GM23248 (cell line): ENCODE data around the gene FAM222B. TPM values are rescaled to one million over a fixed set of nuclear protein-coding genes. Genes with fewer than 3 reads are reported as not detected.

Experiments used
- DNase-seq: peaks from one replicate; pipeline ENCODE4 v3.0.0-alpha.2; 2015
- H2AFZ ChIP-seq: fragments of 200-600 bp; sonication (generic); 2 replicates; pipeline ENCODE4 v1.6.1; 2016; ENCODE audit warnings: antibody characterized with exemption
- H3F3A ChIP-seq: fragments of 200-600 bp; sonication (generic); 2 replicates; pipeline ENCODE4 v1.6.1; 2016; ENCODE audit warnings: mild to moderate bottlenecking, antibody characterized with exemption, mixed run types; ENCODE audit not compliant: insufficient read depth
- H3K27ac ChIP-seq: fragments of 200-600 bp; sonication (generic); 2 replicates; pipeline ENCODE4 v1.5.1; 2016; ENCODE audit warnings: mild to moderate bottlenecking
- H3K27me3 ChIP-seq: fragments of 200-600 bp; sonication (generic); replicated peaks from 2 replicates; pipeline ENCODE4 v1.6.1; 2016; ENCODE audit warnings: mild to moderate bottlenecking; ENCODE audit not compliant: insufficient read depth
- H3K36me3 ChIP-seq: fragments of 200-600 bp; sonication (generic); 2 replicates; pipeline ENCODE4 v1.6.1; 2016; ENCODE audit warnings: low read depth, mild to moderate bottlenecking
- H3K4me1 ChIP-seq: fragments of 200-600 bp; sonication (generic); 2 replicates; pipeline ENCODE4 v1.6.1; 2016; ENCODE audit warnings: mild to moderate bottlenecking; ENCODE audit not compliant: insufficient read depth
- H3K4me2 ChIP-seq: fragments of 200-600 bp; sonication (generic); one replicate; pipeline ENCODE4 v1.6.1; 2016; ENCODE audit warnings: mild to moderate bottlenecking; ENCODE audit not compliant: unreplicated experiment
- H3K4me3 ChIP-seq: fragments of 200-600 bp; sonication (generic); 2 replicates; pipeline ENCODE4 v1.5.1; 2016; ENCODE audit warnings: mild to moderate bottlenecking
- H3K79me2 ChIP-seq: fragments of 200-600 bp; sonication (generic); 2 replicates; pipeline ENCODE4 v1.6.1; 2016; ENCODE audit warnings: mild to moderate bottlenecking; ENCODE audit not compliant: insufficient read depth
- H3K9ac ChIP-seq: fragments of 200-600 bp; sonication (generic); 2 replicates; pipeline ENCODE4 v1.6.1; 2016; ENCODE audit warnings: mild to moderate bottlenecking
- H3K9me2 ChIP-seq: fragments of 200-600 bp; sonication (generic); 2 replicates; pipeline ENCODE4 v1.6.1; 2016; ENCODE audit warnings: mixed run types, mild to moderate bottlenecking, moderate library complexity; ENCODE audit not compliant: insufficient read depth
- H3K9me3 ChIP-seq: fragments of 200-600 bp; sonication (generic); one replicate; pipeline ENCODE4 v1.6.1; 2017; ENCODE audit warnings: low read depth
- H4K20me1 ChIP-seq: fragments of 200-600 bp; sonication (generic); 2 replicates; pipeline ENCODE4 v1.6.0; 2016; ENCODE audit not compliant: insufficient read depth
- EZH2 ChIP-seq: fragments of 200-600 bp; sonication (generic); IDR thresholded peaks from 2 replicates; pipeline ENCODE4 v1.6.1; 2018; ENCODE audit warnings: antibody characterized with exemption, mild to moderate bottlenecking; ENCODE audit not compliant: insufficient read depth, poor library complexity, severe bottlenecking
- EZH2phosphoT487 ChIP-seq: fragments of 200-600 bp; sonication (generic); IDR thresholded peaks from 2 replicates; pipeline ENCODE4 v1.6.1; 2018; ENCODE audit warnings: antibody characterized with exemption, moderate library complexity, mild to moderate bottlenecking, low read depth; ENCODE audit not compliant: insufficient read depth
- WGBS, 2 experiments: methylation state at CpG; one replicate each; pipeline ENCODE4 v1.1.6; 2015 to 2017; ENCODE audit warnings: low lambda C conversion rate in 2 of 2, low coverage in 1 of 2; ENCODE audit errors: missing lambda C conversion rate in 2 of 2; 5-methylcytosine and 5-hydroxymethylcytosine counted together
- in situ Hi-C: fragments of 300-500 bp; cut with MboI; formaldehyde crosslinking; loops from 2 replicates; pipeline ENCODE4 v1.15.0; 2020
- polyA plus RNA-seq: library from polyadenylated mRNA; unstranded; fragments of >200 nt; fragmentation: Nextera tagmentation; extraction: Ambion mirVana; gene quantifications from 2 replicates; pipeline ENCODE4 v1.2.1, GENCODE V29; 2016
- total RNA-seq: library from RNA; depleted of rRNA; stranded (reverse); fragments of >200 nt; shearing (Covaris generic); gene quantifications from 2 replicates; pipeline ENCODE4 v1.2.3, GENCODE V29; 2014; rRNA removed

Gene FAM222B
- 7.6 and 12.9 TPM in 2 replicates for total RNA-seq
- 11.1 and 11.4 TPM in 2 replicates for polyA plus RNA-seq

GRCh38 chr17:28842282-28843012, at the start of gene FAM222B:
FAM222B (minus strand) TSS chr17:28842790; CDS start chr17:28766667, 76,123 bp downstream.
- H3K4me2 ChIP-seq, result peak within 1 kb of the TSS; percentile 98
- H3K79me2 ChIP-seq, result peaks cover 58% of the 10 kb centered on the region
- peaks cover 12% of the 10 kb centered on the region; the same call in 1 of the 2 replicates for H3K4me1 ChIP-seq
- H4K20me1 ChIP-seq, result no peaks in the 10 kb centered on the region
- DNase-seq, result peak; percentile 94
- no peaks in the 10 kb centered on the region for H3K9me2 ChIP-seq
- H3K36me3 ChIP-seq, result no peaks in the 10 kb centered on the region
- no peaks in the 10 kb centered on the region for H3K27me3 ChIP-seq
- no peaks in the 10 kb centered on the region for H3K9me3 ChIP-seq
- peak within 1 kb of the TSS; percentile 82 for H3K9ac ChIP-seq
- in situ Hi-C loops, result no loop called here
- peak within 1 kb of the TSS; percentile 99 for H2AFZ ChIP-seq
- peak within 1 kb of the TSS; percentile 96 for H3K4me3 ChIP-seq
- TF ChIP-seq EZH2phosphoT487, result no peak
- TF ChIP-seq EZH2, result no peak
- H3F3A ChIP-seq, result peaks cover 9% of the 10 kb centered on the region
- WGBS, 2 experiments, result 1 to 2% methylated on average over 41 to 44 of the region's 44 CpGs
- peak within 1 kb of the TSS; percentile 55 for H3K27ac ChIP-seq

- peaks cover 7% of the 10 kb centered on the region; the same call in 1 of the 2 replicates for H3K4me1 ChIP-seq
- H3K4me2 ChIP-seq, result no peak overlapping the region
- no peaks in the 10 kb centered on the region for H3K36me3 ChIP-seq
- no peak overlapping the region for H2AFZ ChIP-seq
- H3K9ac ChIP-seq, result no peak overlapping the region
- no peak overlapping the region for H3K4me3 ChIP-seq
- no peaks in the 10 kb centered on the region for H3K9me2 ChIP-seq
- H3K27me3 ChIP-seq, result no peaks in the 10 kb centered on the region
- no peaks in the 10 kb centered on the region for H3K9me3 ChIP-seq
- 93 to 96% methylated on average over 1 to 4 of the region's 4 CpGs for WGBS, 2 experiments
- H4K20me1 ChIP-seq, result no peaks in the 10 kb centered on the region
- in situ Hi-C loops, result loop anchor here (10.0 kb wide), 1 partner anchor 127 kb away; no protein-coding TSS in a partner anchor
- DNase-seq, result no peak
- H3K27ac ChIP-seq, result no peak overlapping the region
- no peaks in the 10 kb centered on the region for H3F3A ChIP-seq
- peaks cover 31% of the 10 kb centered on the region for H3K79me2 ChIP-seq
- TF ChIP-seq EZH2, result no peak
- no peak for TF ChIP-seq EZH2phosphoT487
These were observed 49.4 kb upstream of the FAM222B start for GRCh38 chr17:28892024-28892423.

- 96 to 100% methylated on average over 1 of the region's 1 CpG for WGBS, 2 experiments
- Histone ChIP-seq H3K27ac (no peak overlapping the region), H3K9me3 (no peaks in the 10 kb centered on the region), H2AFZ (no peak overlapping the region), H3K4me2 (no peak overlapping the region), H3F3A (no peaks in the 10 kb centered on the region), H4K20me1 (no peaks in the 10 kb centered on the region), H3K36me3 (no peaks in the 10 kb centered on the region), H3K4me3 (no peak overlapping the region), H3K79me2 (peaks cover 26% of the 10 kb centered on the region), H3K9ac (no peak overlapping the region), H3K4me1 (peaks cover 3% of the 10 kb centered on the region; the same call in 1 of the 2 replicates), H3K9me2 (no peaks in the 10 kb centered on the region), H3K27me3 (no peaks in the 10 kb centered on the region)
- no peak for DNase-seq
- no peak for TF ChIP-seq EZH2
- no peak for TF ChIP-seq EZH2phosphoT487
- in situ Hi-C loops, result loop anchor here (10.0 kb wide), 1 partner anchor 126 kb away; no protein-coding TSS in a partner anchor
These were observed 48.6 kb upstream of the FAM222B start for GRCh38 chr17:28891201-28891600.

GRCh38 chr17:28889996-28890395, 47.4 kb upstream of the FAM222B start:
- no peak overlapping the region for H3K4me2 ChIP-seq
- H3K4me1 ChIP-seq, result no peaks in the 10 kb centered on the region
- H3F3A ChIP-seq, result no peaks in the 10 kb centered on the region
- no peak for TF ChIP-seq EZH2
- TF ChIP-seq EZH2phosphoT487, result no peak
- H3K27ac ChIP-seq, result no peak overlapping the region
- peaks cover 16% of the 10 kb centered on the region for H3K79me2 ChIP-seq
- no peak overlapping the region for H3K9ac ChIP-seq
- H3K4me3 ChIP-seq, result no peak overlapping the region
- WGBS, 2 experiments, result 82 to 85% methylated on average over 5 of the region's 5 CpGs
- in situ Hi-C loops, result loop anchor here (10.0 kb wide), 1 partner anchor 125 kb away; no protein-coding TSS in a partner anchor
- no peaks in the 10 kb centered on the region for H3K9me3 ChIP-seq
- no peak overlapping the region for H2AFZ ChIP-seq
- H3K36me3 ChIP-seq, result no peaks in the 10 kb centered on the region
- no peaks in the 10 kb centered on the region for H3K27me3 ChIP-seq
- H4K20me1 ChIP-seq, result no peaks in the 10 kb centered on the region
- H3K9me2 ChIP-seq, result no peaks in the 10 kb centered on the region
- DNase-seq, result no peak
